ENCODE results near the gene TMEM51. TPM values are rescaled to one million over a fixed set of nuclear protein-coding genes. Genes with fewer than 3 reads are reported as not detected.

Gene TMEM51
- total RNA-seq (2022; extraction: Qiagen RNA extraction; ENCODE audit: low read depth), result 29.9 to 38.0 TPM (median 35.7 TPM) in 5 replicates

DNA sequence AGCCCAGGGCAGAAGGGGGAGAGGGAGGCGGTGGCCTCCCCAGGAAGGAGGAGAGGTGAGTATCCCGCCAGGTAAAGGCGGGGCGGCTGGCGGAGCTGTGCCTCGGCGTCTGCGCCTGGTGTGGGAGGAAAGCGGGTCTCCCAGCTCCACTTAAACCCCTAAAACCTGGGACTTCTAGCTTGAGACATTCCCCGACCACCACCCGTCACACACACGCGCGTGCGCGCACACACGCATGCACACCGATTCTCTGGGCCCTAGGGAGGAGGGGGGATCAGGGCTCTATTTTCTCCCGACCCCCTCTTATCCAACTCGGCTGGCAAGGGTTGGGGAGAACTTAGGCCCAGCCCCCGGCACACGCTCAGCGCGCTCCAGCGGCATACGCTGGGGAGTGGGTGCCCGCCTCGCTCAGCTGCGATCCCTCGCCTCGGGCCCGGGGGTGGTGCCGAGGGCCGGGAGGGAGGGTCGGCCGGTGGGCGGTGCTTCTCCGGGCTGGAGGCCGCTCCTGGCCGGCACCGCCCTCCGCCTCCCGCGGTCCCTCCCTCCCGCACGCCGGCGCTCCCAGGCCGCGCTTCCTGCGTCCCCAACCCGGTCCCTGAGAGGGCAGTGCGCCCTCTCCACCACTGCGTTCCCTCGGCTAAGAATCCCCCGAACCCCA, at the start of gene TMEM51:
Gene TMEM51, plus strand, starts transcription at position 564 of the 658 bp plus-strand sequence. CDS start 61,341 bp downstream, outside the sequence.

GRCh38 chr1:15246960-15247614, 93.5 kb downstream of the TMEM51 start, which contains the start of gene FHAD1:
TSS of gene FHAD1 (plus strand) at chr1:15247223. CDS start at chr1:15251785, 4,562 bp downstream.

Other genes with a start within 250 kb of the TMEM51 start
- 0.66 to 1.6 TPM (median 0.86 TPM) in 5 replicates for gene FHAD1, start 93.5 kb downstream of the TMEM51 start, total RNA-seq (2022; extraction: Qiagen RNA extraction; ENCODE audit: low read depth)

Data from A549 treated with ZK216348 at 1 μM for 4 hours (cell line).